ENCODE results near the gene TSPOAP1.
"Not testable (repeated sequence)": the region's sequence is repeated elsewhere in the genome, so short reads cannot be mapped to it uniquely, and the experiment has no call there.

TSPOAP1 gene

DNA sequence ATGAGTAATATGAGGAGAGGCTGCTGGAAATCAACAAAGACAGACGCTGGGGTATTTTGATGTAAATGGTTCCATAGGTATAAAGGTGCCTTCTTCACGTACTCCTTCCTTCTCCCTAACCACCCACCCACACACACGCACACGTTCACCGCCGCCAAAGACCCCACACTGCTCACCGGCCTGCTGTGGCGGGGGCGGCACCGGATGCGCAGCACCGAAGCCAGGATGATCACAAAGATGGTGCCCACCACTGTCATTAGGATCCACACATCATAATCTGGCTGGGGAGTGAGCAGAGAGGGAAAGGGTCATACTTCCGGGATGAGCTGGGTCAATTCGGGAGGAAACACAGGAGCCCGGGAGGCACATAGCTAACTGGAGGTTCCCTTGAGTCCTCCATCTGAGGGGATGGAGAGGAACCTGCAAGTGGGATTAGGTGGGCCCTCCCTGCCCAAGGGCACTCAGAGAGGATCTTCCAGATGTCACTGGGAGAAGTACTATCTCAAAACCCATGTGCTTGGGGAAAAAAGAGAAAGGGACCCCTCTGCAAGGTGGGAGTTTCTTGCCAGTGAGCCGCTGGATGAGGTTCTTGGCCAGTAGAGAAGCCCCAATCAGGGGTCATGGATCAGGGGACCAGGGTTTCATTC is 33.9 kb upstream of the TSPOAP1 start:
- DNase-seq = no peak

DNA sequence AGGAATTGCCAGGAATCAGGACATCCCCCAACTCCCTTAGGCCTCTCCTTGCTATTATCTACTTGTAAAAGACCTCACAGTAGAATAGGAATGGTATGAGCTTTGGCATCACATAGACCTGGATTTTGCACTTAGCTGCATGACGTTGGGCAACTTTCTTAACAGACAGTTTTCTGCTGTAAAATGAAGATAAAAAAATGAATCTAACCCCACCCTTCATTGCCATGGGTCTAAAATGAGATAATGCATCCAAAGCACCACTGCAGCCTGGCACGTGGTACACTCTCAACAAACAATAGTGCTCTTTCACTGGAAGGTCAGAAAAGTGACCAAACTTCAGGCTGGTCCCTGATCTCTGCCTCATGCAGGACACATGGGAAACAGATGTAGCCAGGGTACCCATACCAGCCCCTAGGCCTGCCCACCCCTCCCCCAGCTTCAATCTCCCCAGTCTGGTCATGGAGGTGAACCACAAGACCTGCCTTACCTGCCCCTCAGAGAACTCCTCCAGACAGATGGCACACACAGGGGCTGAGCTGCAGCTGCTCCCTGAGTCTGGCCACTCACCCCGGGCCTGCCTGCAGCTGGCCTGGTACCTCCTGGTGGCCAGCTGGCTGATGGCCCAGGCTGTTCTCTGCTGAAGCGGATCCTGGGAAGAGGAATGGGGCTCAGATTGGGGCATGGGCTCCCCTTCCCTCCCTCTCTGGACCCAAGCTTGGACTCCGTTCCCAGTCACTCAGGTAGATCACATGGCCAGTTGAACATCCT is 31.9 kb upstream of the TSPOAP1 start:
- no peak for DNase-seq

DNA sequence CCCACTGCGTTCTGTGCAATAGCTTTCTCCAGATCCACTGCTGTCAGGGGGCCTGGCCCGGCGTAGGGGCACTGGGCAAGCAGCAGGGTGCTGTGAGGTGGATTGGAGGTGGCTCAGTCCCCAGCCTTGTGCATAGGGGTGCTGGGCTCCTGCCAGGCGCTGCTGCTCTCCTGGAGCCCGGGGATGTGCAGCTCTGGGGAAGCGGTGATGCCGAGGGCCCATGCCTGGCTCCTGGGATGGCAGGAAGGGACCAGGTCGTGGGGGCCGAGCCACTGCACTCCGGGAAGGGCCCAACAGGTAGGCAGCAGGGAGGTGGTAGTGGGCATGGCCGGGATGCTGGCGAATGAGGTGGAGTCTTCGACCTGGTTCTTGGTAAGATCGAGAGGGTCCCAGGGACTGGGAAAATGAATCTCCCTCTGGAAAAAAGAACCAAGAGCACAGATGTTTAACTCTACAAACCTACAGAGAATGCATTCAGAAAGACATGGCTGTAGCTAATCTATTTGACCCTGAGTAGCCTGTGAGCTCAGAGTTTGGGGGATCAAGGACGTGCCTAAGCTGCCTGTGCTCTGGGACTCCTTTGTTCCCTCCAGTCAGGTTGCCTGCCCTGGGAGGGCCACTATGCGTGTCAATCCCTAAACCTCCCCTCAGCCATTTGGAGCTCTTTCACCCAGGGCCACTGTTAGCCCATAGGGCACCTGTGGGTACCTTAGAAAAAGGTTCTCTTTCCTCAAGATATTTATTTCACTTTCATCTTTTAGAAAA is 30.0 kb upstream of the TSPOAP1 start:
- DNase-seq = no peak

DNA sequence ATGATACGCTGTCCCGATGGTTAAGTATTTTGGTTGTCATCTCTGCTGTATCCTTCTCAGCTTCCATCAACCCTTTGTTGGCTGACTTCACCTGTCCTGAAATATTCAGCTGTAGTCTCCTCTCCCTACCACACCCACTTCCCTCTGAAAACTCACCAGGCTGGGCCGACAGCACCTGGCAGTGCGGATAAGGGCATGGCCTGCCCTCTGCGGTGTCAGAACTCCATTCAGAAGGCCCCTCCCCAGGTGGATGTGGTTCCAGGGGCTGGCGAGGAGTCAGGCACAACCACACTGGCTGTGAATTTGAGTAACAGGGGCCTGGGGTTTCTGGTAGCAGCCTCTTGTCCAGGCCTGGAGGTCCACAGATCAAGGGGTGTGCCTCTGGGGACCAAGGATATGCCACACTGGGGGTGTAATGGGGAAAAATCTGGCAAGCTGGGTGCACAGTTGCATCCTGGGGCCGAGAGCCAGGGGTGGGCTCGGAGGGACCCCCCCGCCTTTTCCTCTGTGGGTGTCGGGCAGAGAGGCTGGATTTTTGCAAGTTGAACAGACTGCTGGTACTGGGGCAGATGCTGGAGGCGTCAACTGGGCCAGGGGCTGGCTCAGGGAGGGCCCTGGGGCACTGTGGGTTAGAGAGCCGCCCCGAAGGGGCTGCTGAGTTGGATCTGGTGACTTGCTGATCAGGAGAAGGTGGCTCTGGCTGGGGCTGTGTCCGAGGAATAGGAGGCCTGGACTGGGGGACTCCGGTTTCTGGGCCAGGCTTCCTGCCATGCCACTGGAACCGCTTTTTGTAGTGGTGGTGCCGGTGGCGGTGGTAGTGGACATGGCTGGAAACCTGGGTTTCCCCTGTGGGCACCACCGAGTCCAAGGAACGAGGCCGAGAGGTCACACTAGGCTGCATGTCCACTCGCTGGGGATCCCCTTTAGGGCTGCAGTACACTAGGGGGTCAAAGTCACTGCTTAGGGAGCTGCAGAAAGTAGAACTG is 29.0 kb upstream of the TSPOAP1 start:
- no peak for DNase-seq

DNA sequence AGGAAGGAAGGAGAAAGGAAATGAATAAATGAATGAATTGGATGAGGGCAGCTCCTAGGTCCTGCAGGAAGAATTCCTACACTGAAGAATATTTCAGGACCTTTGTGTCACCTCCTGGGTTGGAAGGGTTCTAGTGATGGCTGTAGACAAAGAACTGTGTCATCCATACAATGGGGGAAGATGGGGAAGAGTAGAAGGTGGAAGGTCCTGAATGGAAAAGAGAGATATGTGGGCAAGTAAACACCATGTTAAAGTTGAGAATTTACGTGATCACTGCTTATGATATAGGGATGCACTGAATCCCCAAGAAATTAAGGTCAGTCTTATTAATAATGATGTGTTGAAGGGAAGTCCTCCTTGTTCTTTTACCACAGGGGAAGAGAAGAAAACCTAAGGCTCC is 27.6 kb upstream of the TSPOAP1 start:
- no peak for DNase-seq

DNA sequence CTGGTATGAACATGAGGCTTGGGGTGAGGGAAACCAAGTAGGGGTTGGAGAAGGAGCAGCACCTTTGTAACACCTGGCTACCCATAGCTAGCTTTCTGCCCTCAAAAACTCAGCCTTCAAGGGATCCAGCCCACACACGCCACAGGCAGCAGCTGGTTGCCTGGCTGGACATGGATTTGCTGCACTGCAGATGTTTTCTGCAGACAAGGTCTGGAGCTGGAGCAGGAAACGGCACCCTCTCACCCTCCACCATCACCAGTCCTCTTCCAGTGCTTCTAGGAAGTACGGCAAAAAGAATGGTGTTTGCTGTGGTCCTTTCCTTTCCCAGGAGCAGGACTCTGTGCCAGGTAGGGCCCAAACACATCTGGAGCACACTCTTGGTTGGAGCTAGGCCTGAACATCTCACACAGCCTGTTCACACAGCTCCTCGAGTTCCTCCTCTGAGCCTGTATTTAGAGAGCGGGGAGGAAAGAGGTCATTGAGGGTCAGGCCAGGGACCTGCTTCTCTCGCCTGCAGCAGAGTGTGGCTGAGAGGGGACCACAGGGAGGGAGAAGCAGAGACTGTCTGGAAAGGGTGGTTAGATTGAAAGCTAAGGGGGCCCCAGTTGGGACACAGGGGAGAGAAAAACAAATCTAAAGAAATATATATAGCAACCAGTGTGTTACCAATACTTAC is 26.1 kb upstream of the TSPOAP1 start:
- DNase-seq = no peak

DNA sequence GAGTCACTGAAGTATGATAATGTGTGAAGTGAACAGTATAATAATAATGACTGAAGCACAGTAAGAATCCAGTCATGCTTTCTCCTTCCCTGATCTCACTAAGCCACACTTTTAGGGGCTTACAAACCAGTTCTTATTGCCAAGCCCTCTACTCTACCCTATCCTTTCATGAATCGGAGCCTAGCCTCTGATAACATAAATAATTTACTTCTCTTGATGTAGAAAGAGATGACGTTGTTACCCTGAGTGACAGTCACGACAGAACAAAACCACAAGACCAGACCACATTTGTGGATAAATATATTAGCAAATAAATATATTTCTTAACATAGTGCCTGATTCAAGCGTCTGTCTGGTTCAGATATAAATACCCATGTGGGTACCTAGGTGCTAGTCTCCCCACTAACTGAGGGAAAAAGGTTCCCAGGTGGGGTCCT is 24.8 kb upstream of the TSPOAP1 start:
- DNase-seq = no peak

DNA sequence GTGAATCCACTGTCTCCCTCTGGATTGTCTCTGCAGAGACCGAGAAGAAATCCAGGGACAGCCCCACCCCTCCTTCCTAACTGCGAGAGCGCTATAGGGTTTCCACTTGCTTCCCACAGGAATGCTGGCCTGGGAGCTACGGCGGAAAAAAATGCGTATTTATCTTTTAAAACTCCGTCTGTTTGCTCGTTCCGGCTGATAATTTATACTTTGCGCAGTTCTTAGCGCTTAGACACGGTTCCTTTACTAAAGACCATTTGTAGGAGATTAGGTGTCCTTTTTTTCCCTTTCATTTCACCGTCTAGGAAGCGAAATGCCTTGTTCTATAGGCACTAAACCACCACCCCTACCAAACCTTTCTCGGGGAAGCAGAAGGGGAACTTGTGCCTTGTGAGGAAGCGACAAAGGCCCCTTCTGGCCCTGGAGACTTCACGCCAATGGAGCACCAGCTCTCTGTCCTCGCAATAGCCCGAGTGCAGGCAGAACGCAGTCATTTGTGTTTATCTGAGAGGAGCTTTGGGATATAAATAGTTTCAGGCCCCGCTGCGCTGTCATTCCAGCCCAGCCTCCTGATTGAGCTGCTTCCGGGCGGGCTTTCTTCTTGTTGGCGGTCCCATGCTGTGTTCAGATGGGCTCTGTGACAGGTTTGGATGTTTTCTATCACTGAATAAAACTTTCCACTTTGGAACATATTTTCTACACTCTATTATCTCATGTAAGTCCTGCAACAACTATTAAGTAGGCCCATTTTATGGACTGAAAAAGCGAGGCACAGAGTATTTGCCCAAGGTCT is 24.2 kb upstream of the TSPOAP1 start:
- peak; percentile 56 for DNase-seq

DNA sequence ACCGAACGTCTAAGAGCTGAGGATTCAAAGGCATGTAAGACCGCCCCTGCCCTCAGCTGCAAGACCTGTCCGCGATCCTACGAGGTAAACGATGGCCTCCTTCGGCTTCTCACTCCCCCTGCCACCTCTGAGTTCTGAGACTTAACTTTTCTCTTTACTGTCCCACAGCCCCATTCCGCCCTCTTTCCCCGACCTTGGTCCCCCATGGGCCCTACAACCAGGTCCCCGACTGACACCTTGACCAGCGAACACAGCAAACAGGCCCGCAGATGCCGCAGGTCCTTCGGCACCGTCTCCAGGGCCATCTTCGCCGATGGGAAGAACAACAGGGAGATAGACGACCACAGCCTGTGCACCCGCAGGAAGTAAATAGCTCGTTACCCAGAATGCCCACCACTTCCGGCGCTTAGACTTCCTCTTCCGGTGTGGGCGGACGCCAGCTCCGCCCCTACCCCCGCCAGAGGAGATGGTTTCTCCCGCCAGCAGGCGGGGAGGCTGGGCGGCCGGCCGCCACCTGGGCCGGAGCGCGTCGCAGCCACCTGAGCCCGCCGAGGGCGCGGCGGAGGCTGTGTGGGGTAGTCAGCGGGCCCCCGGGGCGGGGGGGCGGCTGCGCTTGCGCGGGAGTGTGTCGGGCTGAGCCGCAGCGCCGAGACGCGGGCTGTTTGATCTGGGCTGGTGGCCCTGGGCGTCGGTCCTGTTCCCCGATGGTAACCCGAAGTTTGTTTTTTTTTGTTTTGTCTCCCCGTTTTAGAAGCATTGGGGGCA is 23.4 kb upstream of the TSPOAP1 start, which contains the start of gene SUPT4H1:
Gene SUPT4H1 (minus strand): TSS at position 371 of the 765 bp plus-strand sequence. CDS start 66 bp downstream, at position 305.
- peak; percentile 97 for DNase-seq

DNA sequence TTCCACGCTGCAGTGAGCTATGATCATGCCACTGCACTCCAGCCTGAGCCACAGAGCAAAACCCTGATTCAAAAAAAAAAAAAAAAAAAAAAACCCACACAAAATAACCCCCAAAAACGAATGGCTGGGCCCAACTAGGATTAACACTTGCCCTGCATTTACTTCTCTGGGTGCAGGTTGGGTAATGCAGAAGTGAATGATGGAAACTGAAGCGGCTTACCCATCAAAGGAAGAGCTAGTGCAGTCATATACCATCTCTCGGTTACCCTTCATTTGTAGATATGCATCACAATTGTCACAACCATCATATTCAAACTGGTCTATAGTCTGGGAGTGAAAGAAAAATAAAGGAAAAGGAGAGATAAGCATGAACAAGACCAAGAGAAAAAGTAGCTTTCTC is 22.6 kb upstream of the TSPOAP1 start:
- DNase-seq = no peak

DNA sequence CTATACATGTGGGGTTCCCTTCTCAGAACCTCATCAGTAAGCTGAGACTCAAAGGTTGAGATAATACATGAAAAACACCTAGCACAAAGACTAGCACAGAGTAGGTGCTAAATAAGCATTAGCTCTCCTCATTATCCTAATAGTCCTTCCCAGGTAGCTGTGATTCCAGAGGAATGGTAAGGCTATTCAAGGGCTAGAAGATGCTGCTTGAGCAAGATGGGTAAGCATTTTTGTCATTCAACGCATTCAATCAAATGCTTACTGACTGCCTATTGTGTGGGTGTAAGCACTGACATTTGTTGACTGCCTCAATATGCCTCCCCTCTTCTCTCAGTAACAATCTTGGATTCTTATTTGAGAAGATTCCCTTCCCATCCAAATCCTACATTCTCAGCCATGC is 19.4 kb upstream of the TSPOAP1 start:
- no peak for DNase-seq

DNA sequence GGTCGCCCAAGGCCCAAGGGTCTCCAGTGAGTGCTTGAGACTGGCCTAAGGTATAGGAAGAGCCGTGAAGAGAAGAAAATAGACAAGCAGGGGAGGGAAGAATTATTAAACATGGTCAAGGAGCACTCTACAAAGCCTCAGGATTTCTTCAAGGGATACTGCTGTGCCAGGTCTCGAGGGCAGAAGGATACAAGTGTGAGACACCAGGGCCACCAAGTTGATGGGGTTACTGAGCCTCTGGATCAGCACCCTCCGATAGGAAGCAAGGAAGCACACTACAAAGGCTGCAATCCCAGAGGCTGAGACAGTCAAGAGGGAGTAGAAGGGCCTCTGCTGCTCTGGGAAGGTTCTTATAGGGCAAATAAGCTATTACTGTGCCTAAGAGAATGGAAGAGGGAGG is 16.9 kb upstream of the TSPOAP1 start:
- DNase-seq = no peak

DNA sequence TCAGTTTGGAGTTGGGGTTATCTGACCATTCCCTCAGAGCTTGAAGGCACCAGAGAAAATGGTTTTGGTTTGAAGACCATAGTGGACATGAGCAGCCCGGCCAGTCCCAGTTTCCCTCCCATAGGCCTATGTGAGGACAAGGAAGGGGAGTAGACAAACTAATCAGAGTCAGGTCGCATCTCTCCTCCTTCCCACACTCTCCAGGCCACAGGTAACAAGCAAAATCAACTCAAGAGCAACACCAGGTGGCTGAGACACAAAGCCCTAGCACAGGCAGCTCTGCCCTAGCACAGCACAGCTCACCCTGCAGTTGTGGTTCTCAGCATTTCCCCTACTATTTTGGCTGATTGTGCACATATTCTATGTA is 16.2 kb upstream of the TSPOAP1 start:
- DNase-seq = no peak

DNA sequence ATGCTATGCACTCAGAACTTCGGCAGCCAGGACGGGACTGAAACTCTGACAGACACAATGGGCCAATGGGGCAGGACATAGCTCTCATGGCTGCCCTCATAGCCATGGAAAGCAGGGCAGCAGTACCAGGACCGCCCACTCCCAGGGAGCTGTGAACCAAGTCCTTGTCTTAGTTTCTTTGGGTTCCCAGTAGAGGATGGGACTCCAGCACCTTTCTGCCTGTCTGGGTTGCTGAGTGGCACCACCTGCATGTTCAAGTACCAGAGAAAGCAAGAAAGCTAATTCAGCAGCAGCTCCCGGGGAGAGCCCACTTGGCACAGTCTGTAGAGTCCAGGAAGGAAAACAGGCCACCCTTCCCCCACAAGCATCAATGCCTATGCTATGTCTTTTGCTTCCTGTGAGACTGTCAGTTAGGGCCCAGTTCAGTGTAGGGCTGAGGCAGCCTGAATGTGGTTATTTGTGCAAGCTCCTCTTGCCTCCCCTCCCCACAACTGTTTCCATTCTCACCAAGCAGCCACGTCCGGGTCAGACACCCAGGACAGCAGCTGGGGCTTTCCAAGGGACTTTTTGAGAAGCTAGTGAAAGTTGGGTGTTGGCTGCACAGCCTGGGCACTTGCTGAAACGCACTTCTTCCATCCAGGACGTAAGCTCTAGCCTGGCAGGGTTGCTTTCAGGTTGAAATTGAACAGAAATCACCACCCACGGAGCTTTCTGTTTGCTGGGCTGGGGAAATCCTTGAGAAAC is 15.6 kb upstream of the TSPOAP1 start:
- DNase-seq = no peak

DNA sequence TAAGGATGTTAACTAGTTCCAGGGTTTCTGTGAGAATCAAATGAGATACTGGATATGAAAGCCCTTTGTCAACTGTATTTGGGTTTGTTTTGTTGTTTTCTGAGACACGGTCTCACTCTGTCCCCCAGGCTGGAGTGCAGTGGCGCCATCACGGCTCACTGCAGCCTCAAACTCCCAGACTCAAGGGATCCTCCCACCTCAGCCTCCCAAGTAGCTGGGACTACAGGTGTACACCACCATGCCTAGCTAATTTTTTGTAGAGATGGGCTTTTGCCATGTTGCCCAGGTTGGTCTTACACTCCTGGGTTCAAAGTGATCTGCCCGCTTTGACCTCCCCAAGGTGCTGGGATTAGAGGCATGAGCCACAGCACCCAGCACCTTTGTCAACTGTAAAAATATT is 14.5 kb upstream of the TSPOAP1 start:
- DNase-seq = no peak

DNA sequence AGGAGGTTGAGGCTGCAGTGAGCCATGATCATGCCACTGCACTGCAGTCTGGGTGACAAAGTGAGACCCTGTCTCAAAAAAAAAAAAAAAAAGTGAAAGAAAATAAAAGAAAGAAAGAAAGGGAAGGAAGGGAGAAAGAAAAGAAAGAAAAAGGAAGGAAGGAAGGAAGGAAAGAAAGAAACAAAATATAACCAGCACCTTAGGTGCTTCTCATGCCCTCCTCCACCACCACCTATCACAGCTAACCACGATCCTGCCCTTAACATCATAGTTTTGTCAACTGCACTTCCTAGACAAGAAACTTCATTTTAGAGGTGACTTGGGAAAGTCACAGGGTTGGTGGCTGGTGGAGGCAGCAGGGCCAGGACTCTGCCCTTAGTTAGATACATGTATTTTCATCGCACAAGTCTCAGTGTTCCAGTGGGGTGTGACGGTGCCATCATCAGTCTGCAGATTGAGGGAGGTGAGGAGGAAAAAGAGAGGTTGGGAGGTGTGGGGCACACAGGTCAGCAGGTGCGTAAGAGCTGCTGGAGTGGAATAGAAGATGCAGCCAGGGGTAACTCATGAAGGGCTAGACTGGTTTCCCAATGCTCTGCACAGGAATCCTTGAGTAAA is 13.4 kb upstream of the TSPOAP1 start:
- DNase-seq = no peak

DNA sequence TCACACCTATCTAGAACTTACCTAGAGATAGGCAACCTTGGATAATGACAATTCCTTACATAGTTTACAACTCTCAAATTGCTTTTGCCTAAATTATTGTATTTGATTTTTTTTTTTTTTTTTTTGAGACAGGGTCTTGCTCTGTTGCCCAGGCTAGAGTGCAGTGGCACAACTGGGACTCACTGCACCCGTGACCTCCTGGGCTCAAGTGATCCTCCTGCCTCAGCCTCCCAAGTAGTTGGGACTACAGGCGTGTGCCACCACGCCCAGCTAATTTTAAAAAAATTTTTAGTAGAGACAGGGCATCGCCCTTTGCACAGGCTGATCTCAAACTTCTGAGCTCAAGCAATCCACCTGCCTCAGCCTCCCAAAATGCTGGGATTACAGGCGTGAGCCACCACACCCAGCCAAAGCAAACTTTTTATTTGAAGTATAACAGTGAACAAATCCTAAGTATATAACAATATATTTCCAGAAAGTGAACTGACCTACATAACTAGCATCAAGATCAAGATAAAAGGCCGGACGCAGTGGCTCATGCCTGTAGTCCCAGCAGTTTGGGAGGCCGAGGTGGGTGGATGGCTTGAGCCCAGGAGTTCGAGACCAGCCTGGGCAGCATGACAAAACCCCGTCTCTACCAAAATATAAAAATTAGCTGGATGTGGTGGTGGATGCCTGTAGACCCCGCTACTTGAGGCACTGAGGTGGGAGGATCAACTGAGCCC is 12.7 kb upstream of the TSPOAP1 start:
- DNase-seq = not testable (repeated sequence)

DNA sequence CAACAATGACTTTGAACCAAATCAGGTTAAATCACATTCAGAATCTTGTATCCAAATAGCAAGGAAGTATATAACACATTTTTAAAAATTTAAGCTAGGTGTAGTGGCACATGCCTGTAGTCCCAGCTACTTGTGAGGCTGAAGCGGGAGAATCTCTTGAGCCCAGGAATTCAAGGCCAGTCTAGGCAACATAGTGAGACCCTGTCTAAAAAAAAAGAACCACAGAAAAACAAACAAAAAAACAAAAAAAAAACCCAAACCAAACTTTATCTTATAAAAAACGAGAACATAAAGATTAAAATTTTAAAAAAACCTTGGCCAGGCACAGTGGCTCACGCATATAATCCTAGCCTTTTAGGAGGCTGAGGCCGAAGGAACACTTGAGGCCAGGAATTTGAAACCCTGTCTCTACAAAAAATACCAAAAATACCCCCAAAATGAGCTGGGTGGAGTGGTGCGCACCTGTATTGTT is 11.8 kb upstream of the TSPOAP1 start:
- DNase-seq = no peak

All from DMS53 (cell line).